Stimulated activated naive CD4-positive, alpha-beta T cell treated with Interleukin-2 at 50 U/mL for 16 hours (primary cell): ENCODE data around the gene FOXL2NB.
"Not testable (repeated sequence)": the region's sequence is repeated elsewhere in the genome, so short reads cannot be mapped to it uniquely, and the experiment has no call there.

Experiments used
- DNase-seq: peaks from one replicate; lab custom pipeline; 2025; lab: John Stamatoyannopoulos, UW

Gene FOXL2NB

GRCh38 chr3:138946663-138947494 lies at the start of gene FOXL2NB, which contains the start of gene FOXL2:
TSS of gene FOXL2NB (plus strand) at chr3:138947217. CDS start at chr3:138947365, 148 bp downstream.
TSS of gene FOXL2 (minus strand) at chr3:138947137. CDS start at chr3:138946722, 415 bp downstream.
- DNase-seq, result no peak

- no peak for DNase-seq
These were observed 48.7 kb upstream of the FOXL2NB start for GRCh38 chr3:138898301-138898700.

GRCh38 chr3:138898708-138899107 lies 48.3 kb upstream of the FOXL2NB start:
- no peak for DNase-seq

- DNase-seq, result no peak
These were observed 47.5 kb upstream of the FOXL2NB start for GRCh38 chr3:138899351-138899991.

GRCh38 chr3:138901567-138901966 lies 45.5 kb upstream of the FOXL2NB start:
- DNase-seq, result no peak

GRCh38 chr3:138902171-138902570 lies 44.8 kb upstream of the FOXL2NB start:
- no peak for DNase-seq

- DNase-seq, result no peak
These were observed 39.5 kb upstream of the FOXL2NB start for GRCh38 chr3:138907539-138907938.

- DNase-seq, result no peak
These were observed 38.2 kb upstream of the FOXL2NB start for GRCh38 chr3:138908846-138909245.

- DNase-seq, result no peak
These were observed 37.1 kb upstream of the FOXL2NB start for GRCh38 chr3:138909904-138910303.

GRCh38 chr3:138911621-138912020 lies 35.4 kb upstream of the FOXL2NB start:
- no peak for DNase-seq

GRCh38 chr3:138912237-138912636 lies 34.8 kb upstream of the FOXL2NB start:
- DNase-seq, result no peak

GRCh38 chr3:138913766-138914165 lies 33.3 kb upstream of the FOXL2NB start:
- no peak for DNase-seq

GRCh38 chr3:138914870-138915502 lies 32.0 kb upstream of the FOXL2NB start:
- DNase-seq, result no peak

- peak; percentile 77 for DNase-seq
These were observed 31.2 kb upstream of the FOXL2NB start for GRCh38 chr3:138915503-138916498.

GRCh38 chr3:138916824-138917223 lies 30.2 kb upstream of the FOXL2NB start:
- DNase-seq, result no peak

GRCh38 chr3:138919325-138919724 lies 27.7 kb upstream of the FOXL2NB start:
- DNase-seq, result no peak

GRCh38 chr3:138921316-138922292 lies 25.4 kb upstream of the FOXL2NB start:
- no peak for DNase-seq

- not testable (repeated sequence) for DNase-seq
These were observed 24.6 kb upstream of the FOXL2NB start for GRCh38 chr3:138922400-138922799.

GRCh38 chr3:138923531-138923994 lies 23.5 kb upstream of the FOXL2NB start:
- peak; percentile 74 for DNase-seq

- DNase-seq, result no peak
These were observed 18.2 kb upstream of the FOXL2NB start for GRCh38 chr3:138928727-138929372.
